AG04449 (cell line): ENCODE results near the gene ATP10A.

Experiments
- CTCF ChIA-PET: fragments of 350-600 bp; formaldehyde crosslinking; extraction: SDS; loops from one replicate; lab custom pipeline; 2021; ENCODE audit warnings: antibody characterized with exemption; lab: Yijun Ruan, JAX
- POLR2A ChIA-PET: fragments of 400-600, 350-600 bp; formaldehyde crosslinking; extraction: SDS; loops from one replicate; lab custom pipeline; 2020; ENCODE audit warnings: antibody characterized with exemption, inconsistent platforms; lab: Yijun Ruan, JAX
- DNase-seq: peaks from one replicate; pipeline ENCODE4 v3.0.0-alpha.2; 2010; ENCODE audit warnings: low read depth, low spot score
- H3K4me3 ChIP-seq: 2 replicates; pipeline ENCODE4 v1.5.1; 2011; ENCODE audit warnings: low read depth, mild to moderate bottlenecking, control low read depth, low read length
- TF ChIP-seq, protein P1 (sequence below): IDR thresholded peaks from one replicate; pipeline ENCODE4 v1.5.1; 2011; ENCODE audit warnings: mild to moderate bottlenecking, moderate library complexity, low read length, control low read depth, inconsistent platforms; ENCODE audit not compliant: insufficient read depth; ENCODE audit errors: missing control alignments

Gene ATP10A

GRCh38 chr15:25712192-25712960, 150.8 kb downstream of the ATP10A start:
- TF ChIP-seq, protein P1, sequence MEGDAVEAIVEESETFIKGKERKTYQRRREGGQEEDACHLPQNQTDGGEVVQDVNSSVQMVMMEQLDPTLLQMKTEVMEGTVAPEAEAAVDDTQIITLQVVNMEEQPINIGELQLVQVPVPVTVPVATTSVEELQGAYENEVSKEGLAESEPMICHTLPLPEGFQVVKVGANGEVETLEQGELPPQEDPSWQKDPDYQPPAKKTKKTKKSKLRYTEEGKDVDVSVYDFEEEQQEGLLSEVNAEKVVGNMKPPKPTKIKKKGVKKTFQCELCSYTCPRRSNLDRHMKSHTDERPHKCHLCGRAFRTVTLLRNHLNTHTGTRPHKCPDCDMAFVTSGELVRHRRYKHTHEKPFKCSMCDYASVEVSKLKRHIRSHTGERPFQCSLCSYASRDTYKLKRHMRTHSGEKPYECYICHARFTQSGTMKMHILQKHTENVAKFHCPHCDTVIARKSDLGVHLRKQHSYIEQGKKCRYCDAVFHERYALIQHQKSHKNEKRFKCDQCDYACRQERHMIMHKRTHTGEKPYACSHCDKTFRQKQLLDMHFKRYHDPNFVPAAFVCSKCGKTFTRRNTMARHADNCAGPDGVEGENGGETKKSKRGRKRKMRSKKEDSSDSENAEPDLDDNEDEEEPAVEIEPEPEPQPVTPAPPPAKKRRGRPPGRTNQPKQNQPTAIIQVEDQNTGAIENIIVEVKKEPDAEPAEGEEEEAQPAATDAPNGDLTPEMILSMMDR: no peak
- CTCF ChIA-PET: interaction anchor here (0.8 to 3.1 kb wide), 3 partner anchors 15 to 203 kb away, joined by 3 to 16 read pairs (median 4); no protein-coding TSS in a partner anchor
- no peak for DNase-seq
- POLR2A ChIA-PET: no interaction called here
- H3K4me3 ChIP-seq: no peak overlapping the region

DNA sequence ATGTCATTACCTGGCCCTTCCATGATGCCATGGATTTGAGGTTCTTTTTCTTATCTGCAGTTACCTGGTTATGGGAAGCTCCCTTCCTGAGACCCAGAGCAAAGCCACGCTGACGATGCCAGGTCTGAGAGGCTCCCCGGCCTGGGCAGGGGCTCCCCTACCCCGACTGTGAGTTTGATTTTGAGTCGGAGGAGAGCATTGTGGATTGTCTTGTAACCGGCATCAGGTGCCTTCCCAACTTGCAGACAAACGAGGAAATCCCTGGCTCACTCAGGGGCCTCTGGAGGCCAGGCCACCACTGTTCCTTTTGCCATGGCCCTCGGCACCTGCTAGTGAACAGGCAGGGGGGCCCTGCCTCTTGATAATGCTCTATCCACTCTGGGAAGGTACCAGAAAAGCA, 151.4 kb downstream of the ATP10A start:
- TF ChIP-seq, protein P1: no peak
- no peak overlapping the region for H3K4me3 ChIP-seq
- ChIA-PET POLR2A (no interaction called here), CTCF (interaction anchor here (3.1 kb wide), 1 partner anchor 203 kb away, joined by 16 read pairs; no protein-coding TSS in a partner anchor)
- DNase-seq: no peak

DNA sequence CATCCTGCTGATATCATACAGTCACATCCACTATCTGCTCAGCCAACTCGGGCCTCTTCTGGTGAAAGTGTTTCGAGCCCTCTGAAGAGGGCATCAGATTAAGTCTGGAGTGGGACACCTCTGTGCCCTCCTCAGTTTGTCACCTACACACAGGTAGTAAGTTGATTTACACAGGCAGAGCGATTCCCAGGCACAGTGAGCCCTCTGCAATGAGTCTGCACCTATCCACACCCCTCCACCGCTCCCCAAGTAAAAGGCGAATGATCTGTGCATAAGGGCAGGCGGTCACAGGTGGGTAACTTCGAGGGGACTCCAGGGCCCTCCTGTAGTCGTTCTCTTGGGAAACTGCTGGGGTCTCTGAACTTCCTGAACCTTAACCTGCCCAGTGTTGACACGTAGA, 152.0 kb downstream of the ATP10A start:
- DNase-seq: no peak
- TF ChIP-seq, protein P1: no peak
- ChIA-PET POLR2A (no interaction called here), CTCF (interaction anchor here (1.1 to 3.1 kb wide), 2 partner anchors 15 to 202 kb away, joined by 4 to 16 read pairs; no protein-coding TSS in a partner anchor)
- H3K4me3 ChIP-seq: no peak overlapping the region

GRCh38 chr15:25710184-25710583, 152.9 kb downstream of the ATP10A start:
- no peak for DNase-seq
- H3K4me3 ChIP-seq: no peak overlapping the region
- TF ChIP-seq, protein P1: peak; percentile 87
- ChIA-PET CTCF (interaction anchor here (0.9 to 3.1 kb wide), 18 partner anchors 9 to 223 kb away, joined by 3 to 16 read pairs (median 4); no protein-coding TSS in a partner anchor), POLR2A (no interaction called here)

- TF ChIP-seq, protein P1: no peak
- POLR2A ChIA-PET: no interaction called here
- no peak for DNase-seq
- H3K4me3 ChIP-seq: no peak overlapping the region
- CTCF ChIA-PET: interaction anchor here (0.9 to 3.1 kb wide), 17 partner anchors 10 to 224 kb away, joined by 3 to 16 read pairs (median 4); no protein-coding TSS in a partner anchor
These were observed 153.5 kb downstream of the ATP10A start for GRCh38 chr15:25709437-25710159.

GRCh38 chr15:25708391-25708790, 154.7 kb downstream of the ATP10A start:
- DNase-seq: no peak
- H3K4me3 ChIP-seq: no peak overlapping the region
- CTCF ChIA-PET: interaction anchor here (1.0 to 1.9 kb wide), 4 partner anchors 8 to 13 kb away, joined by 4 to 7 read pairs (median 6); no protein-coding TSS in a partner anchor
- TF ChIP-seq, protein P1: no peak
- POLR2A ChIA-PET: no interaction called here
